MM.1S (cell line): ENCODE measurements around the gene PAEP.

Experiments used
- CTCF ChIP-seq: fragments of 300-600 bp; sonication (generic); IDR thresholded peaks from 2 replicates; pipeline ENCODE4 v1.5.1; 2016; ENCODE audit warnings: antibody characterized with exemption, low read length, mixed read lengths
- EZH2 ChIP-seq: fragments of 300-600 bp; sonication (generic); optimal IDR thresholded peaks from 2 replicates; pipeline ENCODE3; 2017; ENCODE audit warnings: low read depth, mild to moderate bottlenecking, antibody characterized with exemption, low read length, mixed read lengths
- EZH2phosphoT487 ChIP-seq: fragments of 300-600 bp; sonication (generic); IDR thresholded peaks from 2 replicates; pipeline ENCODE4 v1.6.1; 2018; ENCODE audit warnings: antibody characterized with exemption, low read length

- TF ChIP-seq CTCF (no peak), EZH2 (no peak), EZH2phosphoT487 (no peak)
These were observed 10.1 kb upstream of the PAEP start for GRCh38 chr9:135551456-135551855.
